GM10266 (cell line): ENCODE measurements around the gene ZNF423.

Source experiments
- DNase-seq: peaks from one replicate; pipeline ENCODE4 v3.0.0; 2012; ENCODE audit errors: extremely low spot score
- TF ChIP-seq, protein P1 (sequence below): IDR thresholded peaks from 2 replicates; pipeline ENCODE4 v1.5.1; 2012; ENCODE audit warnings: mild to moderate bottlenecking, low read depth; ENCODE audit not compliant: control insufficient read depth, insufficient read depth; ENCODE audit errors: missing control alignments

The ZNF423 gene

GRCh38 chr16:49491771-49492761, 363.8 kb downstream of the ZNF423 start:
- peak; percentile 82 for DNase-seq

GRCh38 chr16:49491106-49491670, 364.7 kb downstream of the ZNF423 start:
- TF ChIP-seq, protein P1, sequence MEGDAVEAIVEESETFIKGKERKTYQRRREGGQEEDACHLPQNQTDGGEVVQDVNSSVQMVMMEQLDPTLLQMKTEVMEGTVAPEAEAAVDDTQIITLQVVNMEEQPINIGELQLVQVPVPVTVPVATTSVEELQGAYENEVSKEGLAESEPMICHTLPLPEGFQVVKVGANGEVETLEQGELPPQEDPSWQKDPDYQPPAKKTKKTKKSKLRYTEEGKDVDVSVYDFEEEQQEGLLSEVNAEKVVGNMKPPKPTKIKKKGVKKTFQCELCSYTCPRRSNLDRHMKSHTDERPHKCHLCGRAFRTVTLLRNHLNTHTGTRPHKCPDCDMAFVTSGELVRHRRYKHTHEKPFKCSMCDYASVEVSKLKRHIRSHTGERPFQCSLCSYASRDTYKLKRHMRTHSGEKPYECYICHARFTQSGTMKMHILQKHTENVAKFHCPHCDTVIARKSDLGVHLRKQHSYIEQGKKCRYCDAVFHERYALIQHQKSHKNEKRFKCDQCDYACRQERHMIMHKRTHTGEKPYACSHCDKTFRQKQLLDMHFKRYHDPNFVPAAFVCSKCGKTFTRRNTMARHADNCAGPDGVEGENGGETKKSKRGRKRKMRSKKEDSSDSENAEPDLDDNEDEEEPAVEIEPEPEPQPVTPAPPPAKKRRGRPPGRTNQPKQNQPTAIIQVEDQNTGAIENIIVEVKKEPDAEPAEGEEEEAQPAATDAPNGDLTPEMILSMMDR = no peak
- DNase-seq = no peak

More at GRCh38 chr16:49491771-49492761, 363.8 kb downstream of the ZNF423 start:
- TF ChIP-seq, protein P1 = peak; percentile 85

- no peak for DNase-seq
- TF ChIP-seq, protein P1 = no peak
Observed at GRCh38 chr16:49490321-49490705, 365.6 kb downstream of the ZNF423 start.

- TF ChIP-seq, protein P1 = no peak
- no peak for DNase-seq
Observed at GRCh38 chr16:49489686-49490320, 366.1 kb downstream of the ZNF423 start.

- TF ChIP-seq, protein P1 = no peak
- DNase-seq = no peak
Observed at GRCh38 chr16:49488740-49489525, 367.0 kb downstream of the ZNF423 start.

- TF ChIP-seq, protein P1 = no peak
- no peak for DNase-seq
Observed at GRCh38 chr16:49488336-49488735, 367.6 kb downstream of the ZNF423 start.
